WTC11 (cell line): ENCODE measurements around the gene ADGRA1.

ENCODE experiments used
- CREB1 ChIP-seq: sonication (generic); formaldehyde crosslinking; IDR thresholded peaks from 2 replicates; pipeline ENCODE4 v1.8.0; 2023; ENCODE audit warnings: mild to moderate bottlenecking, missing genetic modification reagents
- CREM ChIP-seq: sonication (generic); formaldehyde crosslinking; IDR thresholded peaks from 2 replicates; pipeline ENCODE4 v1.8.1; 2022; ENCODE audit warnings: mild to moderate bottlenecking, missing genetic modification reagents, moderate library complexity
- ZNF121 ChIP-seq: sonication (generic); formaldehyde crosslinking; IDR thresholded peaks from 2 replicates; pipeline ENCODE4 v1.8.0; 2023; ENCODE audit warnings: missing genetic modification reagents
- TF ChIP-seq, protein P1 (sequence below): fragments of 200-600 bp; IDR thresholded peaks from 2 replicates; pipeline ENCODE4 v1.8.0; 2022; ENCODE audit warnings: antibody characterized with exemption
- TF ChIP-seq, protein P2 (sequence below): sonication (generic); formaldehyde crosslinking; IDR thresholded peaks from 2 replicates; pipeline ENCODE4 v1.8.0; 2022; ENCODE audit warnings: mild to moderate bottlenecking, missing genetic modification reagents

DNA sequence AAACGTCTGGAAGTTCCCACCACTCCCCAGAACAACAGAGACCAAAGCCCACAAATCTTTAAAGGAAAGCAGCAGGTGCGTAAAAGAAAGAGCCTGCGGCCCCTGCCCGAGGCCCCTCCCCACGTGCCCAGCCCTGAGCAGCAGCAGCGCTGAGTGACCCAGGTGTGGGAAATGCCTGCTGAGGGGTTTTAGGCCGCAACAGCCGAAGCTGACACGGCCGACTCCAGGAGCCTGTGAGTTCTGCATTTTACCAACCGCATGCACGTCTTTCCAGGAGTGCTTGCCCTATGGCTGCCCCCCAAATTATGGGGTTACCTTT, 70.7 kb downstream of the ADGRA1 start:
- TF ChIP-seq CREM (CRISPR knock-in tag) = no peak
- TF ChIP-seq, protein P1, sequence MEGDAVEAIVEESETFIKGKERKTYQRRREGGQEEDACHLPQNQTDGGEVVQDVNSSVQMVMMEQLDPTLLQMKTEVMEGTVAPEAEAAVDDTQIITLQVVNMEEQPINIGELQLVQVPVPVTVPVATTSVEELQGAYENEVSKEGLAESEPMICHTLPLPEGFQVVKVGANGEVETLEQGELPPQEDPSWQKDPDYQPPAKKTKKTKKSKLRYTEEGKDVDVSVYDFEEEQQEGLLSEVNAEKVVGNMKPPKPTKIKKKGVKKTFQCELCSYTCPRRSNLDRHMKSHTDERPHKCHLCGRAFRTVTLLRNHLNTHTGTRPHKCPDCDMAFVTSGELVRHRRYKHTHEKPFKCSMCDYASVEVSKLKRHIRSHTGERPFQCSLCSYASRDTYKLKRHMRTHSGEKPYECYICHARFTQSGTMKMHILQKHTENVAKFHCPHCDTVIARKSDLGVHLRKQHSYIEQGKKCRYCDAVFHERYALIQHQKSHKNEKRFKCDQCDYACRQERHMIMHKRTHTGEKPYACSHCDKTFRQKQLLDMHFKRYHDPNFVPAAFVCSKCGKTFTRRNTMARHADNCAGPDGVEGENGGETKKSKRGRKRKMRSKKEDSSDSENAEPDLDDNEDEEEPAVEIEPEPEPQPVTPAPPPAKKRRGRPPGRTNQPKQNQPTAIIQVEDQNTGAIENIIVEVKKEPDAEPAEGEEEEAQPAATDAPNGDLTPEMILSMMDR = no peak
- no peak for TF ChIP-seq CREB1 (CRISPR knock-in tag)
- TF ChIP-seq, protein P2, sequence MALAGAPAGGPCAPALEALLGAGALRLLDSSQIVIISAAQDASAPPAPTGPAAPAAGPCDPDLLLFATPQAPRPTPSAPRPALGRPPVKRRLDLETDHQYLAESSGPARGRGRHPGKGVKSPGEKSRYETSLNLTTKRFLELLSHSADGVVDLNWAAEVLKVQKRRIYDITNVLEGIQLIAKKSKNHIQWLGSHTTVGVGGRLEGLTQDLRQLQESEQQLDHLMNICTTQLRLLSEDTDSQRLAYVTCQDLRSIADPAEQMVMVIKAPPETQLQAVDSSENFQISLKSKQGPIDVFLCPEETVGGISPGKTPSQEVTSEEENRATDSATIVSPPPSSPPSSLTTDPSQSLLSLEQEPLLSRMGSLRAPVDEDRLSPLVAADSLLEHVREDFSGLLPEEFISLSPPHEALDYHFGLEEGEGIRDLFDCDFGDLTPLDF = no peak
- TF ChIP-seq ZNF121 = no peak
